GM18526 (cell line): Measurements from ENCODE around the gene SLC39A2.

ENCODE experiments used
- POLR2A ChIP-seq: IDR thresholded peaks from 3 replicates; pipeline ENCODE4 v1.6.1; 2011; ENCODE audit not compliant: insufficient read length; ENCODE audit errors: extremely low read depth

The SLC39A2 gene

DNA sequence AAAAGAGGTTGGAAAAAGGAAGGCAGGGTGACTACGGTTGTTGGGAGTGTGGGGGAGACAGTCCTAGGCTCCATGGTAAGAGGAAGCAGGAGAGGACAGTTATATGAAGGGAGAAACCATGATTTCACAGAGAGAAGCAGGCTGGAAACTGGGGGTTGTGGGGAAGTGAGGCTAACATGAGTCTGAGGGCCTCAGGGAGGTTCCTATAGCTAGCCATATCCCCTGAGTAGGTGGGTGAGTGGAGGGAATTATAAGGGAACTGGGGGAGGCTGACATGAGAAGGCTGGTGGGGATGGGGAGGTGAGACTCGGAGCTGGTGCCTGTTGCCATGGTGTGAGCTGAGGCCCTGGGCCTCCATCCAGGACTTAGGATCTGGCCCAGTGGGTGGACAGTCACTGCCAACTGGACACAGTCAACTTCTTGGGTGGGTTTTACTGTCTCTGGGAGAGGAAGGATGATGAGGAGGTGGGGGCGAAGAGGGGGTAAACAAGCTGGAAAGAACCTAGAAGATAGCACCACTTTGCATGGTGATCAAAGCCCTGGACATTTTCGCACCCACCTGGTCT lies 34.1 kb downstream of the SLC39A2 start:
- no peak for TF ChIP-seq POLR2A

DNA sequence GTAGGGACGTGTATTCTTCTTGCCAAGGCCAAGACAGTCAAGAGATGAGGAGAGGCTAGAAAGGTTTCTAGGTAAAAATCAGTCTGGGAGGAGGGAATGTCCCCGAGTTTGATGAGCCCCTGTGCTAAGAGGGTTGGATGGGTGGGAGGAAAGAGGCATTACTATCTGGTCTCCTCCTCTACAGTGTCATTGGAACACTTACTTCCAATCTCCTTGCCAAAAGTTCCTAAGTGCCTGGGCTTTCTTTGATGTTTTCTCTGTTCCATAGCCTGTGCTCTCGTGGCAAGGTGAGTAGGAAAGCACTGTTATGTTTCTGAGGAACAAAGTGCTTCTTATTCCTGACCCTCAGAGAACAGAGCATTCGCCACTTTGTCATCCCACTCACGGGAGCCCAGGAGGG lies 35.6 kb downstream of the SLC39A2 start, which contains the start of gene RNASE13:
RNASE13 (minus strand) TSS at position 101 of the 400 bp plus-strand sequence. CDS start 519 bp downstream, outside the sequence.
- TF ChIP-seq POLR2A, result no peak

DNA sequence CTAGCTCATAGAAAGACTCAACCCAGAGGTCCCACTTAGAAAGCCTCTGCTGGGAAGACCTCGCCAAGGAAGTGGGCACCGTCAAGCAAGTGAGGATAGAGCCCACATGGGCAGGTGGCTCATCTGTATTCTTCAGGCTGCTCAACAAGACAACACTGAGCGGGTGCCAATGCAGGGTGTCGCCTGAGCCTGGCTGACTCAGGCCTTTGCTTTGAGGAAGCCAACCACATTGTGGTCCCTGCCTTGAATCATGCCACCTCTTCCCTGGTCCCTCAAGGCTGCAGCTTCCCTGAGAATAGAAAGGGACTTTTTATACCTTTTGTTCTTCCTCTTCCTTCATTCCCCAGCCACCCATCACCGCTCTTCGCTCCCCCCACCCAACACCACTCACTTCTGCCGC lies 37.7 kb downstream of the SLC39A2 start:
- TF ChIP-seq POLR2A, result no peak

DNA sequence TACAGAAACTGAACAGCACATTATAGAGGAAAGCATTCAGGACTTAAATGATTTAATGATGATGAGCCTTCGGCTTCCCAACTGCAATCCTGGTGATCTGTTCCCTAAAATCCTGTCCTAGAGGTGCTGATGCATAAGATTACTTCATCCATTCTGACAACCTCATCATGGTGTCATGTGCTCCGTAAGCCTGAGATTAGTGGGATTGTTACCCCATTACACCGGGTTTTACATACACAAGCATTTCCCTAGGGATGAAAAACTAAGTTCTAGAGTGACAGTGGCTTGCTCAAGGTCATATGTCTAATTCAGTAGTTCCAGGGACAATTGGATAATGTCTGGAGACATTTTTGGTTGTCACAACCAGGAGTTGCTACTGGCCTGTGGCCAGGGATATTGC lies 38.1 kb downstream of the SLC39A2 start:
- TF ChIP-seq POLR2A, result no peak

DNA sequence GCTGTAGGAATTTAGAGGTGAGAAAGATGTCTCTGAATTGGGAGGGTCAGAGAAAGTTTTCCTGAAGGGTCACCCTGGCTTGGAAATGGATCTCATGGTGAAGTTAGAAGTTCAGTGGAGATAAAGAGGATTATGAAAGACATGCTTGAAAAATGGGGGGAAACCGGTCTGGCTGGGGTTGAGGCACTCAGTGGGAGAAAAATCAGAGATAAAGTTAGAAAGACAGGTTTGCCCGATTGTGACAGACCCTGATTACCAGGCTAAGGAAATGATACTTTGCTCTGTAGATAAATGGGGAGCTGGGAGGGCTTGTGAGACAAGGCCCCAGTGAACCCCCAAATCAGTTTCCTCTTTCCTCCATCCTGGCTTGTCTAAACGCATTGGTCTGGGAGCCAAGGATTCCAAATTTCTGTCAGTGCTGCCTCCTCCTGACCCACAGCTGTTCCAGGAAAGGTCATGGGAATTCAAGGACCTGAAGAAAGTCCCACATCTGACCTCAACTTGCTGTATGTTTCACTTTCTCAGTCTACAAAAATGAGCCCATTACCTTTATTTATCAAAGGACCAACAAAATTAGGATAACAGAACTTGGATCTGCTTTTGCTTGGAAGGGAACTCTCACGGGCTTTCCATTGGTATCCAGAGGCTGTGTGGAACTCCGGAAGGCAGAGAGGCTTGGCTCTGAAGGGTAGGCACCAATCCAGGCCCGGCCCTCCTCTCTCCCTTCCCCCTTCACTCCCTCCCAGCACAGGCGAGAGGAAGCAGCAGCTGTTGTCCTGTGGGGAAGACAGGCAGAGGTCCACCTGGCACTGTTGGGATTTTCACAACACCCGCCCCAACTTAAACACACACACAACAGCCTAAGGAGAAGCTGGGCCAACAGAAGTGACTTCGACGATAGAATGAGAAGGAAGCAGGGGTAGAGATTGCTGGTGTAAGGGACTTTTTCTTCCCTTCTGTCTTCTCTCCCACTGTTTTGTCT lies 39.6 kb downstream of the SLC39A2 start:
- no peak for TF ChIP-seq POLR2A

DNA sequence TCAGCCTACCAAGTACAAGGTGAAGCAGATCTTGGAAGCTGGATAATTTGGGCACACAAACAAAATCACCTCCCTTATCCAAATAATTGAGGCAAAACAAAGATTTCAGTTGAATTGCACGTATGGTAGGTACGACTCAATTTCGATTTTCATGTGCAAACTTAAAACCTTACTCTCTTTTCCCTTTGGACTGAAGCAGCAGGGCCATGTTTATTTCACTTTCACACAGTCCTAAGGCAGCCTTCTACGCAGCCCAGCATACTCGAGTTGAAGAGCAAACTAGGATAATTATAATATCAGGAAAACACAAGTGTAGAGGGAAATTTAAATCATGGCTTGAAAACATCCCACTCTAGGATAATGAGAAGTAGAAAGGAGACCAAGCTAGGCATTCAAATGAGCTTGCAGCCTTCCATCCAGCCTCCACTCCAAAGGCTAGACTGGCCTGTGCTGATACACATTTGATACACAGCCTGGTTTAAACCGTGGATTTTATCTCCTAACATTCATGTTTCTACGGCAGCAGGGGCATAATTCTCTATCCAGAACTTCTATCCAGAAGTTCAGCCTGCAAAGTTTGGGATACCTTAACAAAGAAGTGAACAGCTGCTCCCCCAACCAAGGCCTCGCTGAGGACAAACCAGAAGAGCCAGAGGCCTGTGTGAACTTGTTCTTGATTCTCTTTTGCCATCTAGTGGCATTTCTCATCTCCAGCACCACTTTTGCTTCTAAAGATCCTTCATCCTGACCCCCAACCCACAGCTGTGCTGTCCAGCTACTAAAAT lies 40.7 kb downstream of the SLC39A2 start:
- no peak for TF ChIP-seq POLR2A

DNA sequence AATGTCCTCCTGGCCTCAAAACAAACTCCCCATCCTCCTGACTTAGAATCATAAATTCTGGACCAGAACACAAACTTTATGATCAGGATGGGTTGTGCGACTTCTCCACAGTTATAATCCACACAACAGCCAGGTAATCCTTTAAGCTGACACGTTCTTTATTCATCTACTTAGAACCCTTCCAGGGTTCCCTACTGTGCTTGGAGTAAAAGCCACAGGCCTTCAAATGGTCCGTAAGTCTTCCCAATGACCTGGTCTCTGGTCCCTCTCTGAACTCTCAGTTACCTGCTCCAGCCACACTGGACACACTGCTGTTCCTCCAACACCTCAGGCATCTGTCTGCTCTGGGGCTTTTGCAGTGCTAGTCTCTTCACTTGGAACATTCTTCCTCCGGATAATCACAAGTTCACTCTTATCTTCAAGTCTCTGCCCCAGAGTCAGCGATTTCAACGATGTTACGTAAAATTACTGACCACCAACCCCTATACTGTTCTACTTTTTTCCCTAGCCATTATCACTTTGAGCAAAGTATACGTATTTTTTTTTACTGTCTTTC lies 41.4 kb downstream of the SLC39A2 start:
- TF ChIP-seq POLR2A, result no peak

DNA sequence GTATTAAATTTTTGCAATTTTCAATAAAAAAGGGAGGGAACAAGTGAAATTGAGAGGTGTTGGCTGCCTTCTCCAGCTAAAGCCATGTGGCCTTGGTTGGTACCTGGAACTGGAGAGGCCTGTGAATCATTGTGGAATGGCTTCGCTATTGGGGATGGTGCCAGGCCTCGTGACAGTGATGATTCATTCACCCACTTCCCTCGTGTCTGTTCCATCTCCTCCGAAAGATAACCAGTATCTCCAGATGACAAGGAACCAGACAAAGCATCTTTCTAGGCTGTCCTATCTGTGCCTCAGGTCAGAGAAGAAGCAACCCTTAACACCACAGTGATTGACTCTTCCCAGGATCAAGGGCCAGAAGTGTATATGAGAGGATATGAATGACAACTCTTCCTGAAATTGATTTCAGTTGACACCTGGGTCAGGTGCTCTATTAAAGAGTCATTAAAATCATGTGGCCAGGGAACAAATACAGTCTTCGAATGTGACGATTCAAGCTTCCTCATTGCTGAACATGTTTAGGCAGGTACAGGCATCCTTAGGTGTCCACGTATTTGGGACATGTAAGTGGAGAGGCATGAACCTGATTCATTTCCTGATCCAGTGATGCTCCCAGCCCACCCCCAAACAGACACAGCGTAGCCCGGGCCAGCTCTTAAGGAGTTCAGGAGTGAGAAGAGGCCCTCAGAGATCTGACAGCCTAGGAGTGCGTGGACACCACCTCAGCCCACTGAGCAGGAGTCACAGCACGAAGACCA lies 42.8 kb downstream of the SLC39A2 start, which contains the start of gene RNASE7:
RNASE7 (plus strand) TSS at position 687 of the 758 bp plus-strand sequence. CDS start 631 bp downstream, outside the sequence.
- TF ChIP-seq POLR2A, result no peak

DNA sequence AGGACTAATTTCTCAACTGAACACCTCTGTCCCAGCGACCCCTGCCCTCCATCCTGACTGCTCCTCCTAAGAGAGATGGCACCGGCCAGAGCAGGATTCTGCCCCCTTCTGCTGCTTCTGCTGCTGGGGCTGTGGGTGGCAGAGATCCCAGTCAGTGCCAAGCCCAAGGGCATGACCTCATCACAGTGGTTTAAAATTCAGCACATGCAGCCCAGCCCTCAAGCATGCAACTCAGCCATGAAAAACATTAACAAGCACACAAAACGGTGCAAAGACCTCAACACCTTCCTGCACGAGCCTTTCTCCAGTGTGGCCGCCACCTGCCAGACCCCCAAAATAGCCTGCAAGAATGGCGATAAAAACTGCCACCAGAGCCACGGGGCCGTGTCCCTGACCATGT lies 43.8 kb downstream of the SLC39A2 start:
- TF ChIP-seq POLR2A, result no peak

DNA sequence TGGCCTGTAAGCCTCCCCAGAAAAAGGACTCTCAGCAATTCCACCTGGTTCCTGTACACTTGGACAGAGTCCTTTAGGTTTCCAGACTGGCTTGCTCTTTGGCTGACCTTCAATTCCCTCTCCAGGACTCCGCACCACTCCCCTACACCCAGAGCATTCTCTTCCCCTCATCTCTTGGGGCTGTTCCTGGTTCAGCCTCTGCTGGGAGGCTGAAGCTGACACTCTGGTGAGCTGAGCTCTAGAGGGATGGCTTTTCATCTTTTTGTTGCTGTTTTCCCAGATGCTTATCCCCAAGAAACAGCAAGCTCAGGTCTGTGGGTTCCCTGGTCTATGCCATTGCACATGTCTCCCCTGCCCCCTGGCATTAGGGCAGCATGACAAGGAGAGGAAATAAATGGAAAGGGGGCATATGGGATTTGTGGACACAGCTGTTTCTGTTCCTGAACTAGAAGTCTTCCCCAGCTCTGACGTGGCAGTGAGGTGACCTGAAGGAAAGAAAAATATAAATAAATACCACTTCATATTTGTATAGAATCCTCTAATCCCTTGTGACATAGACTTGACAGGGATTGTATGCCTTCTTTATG lies 44.4 kb downstream of the SLC39A2 start:
- TF ChIP-seq POLR2A, result no peak

DNA sequence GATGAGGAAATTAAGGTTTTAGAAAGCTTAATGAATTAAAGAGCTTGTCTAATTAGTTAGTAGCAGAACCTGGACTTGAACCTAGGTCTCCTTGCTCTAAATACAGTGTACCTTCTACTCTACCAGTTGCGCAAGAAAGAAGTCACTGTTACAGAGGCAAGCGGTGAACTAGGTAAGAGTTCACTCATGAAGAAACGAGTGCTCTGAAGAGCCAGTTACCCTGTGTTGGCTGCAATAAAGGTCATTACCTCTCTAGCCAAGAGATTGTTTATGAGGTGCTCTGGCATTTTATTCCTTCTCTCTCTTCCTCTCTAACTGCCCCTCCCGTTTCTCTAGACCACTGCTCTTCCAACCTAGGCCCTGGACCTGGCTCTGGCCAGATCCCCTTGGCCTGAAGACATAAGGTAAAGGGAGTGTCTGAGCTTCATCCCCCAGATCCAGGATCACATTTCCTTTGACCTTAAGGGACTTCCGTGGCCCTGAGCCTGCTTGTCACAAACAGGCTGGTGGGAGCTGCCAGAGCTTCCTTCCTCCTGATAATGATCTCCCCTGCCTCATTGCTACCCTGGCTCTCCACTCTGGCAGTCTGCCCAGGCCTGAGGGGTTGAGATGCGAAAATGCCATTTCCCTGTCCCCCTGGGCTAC lies 45.0 kb downstream of the SLC39A2 start:
- no peak for TF ChIP-seq POLR2A

DNA sequence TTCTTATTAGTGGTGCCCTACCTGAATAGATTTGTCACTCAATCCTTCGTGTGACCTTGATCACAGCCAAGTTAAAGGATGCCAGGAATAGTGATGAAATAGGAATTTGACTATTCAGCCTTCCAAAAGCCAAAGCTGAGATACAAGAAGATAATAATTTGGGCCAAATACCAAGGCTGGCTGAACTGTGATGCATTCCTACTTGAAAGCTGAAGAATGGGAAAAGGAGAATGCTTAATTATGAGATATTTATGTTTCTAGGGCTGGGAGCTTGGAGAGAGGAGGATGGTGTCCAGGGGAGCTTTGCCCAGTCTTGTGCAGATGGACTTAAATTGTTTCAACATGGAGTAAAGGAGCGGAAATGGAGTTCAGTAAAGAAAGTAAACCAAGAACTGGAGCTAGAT lies 48.3 kb downstream of the SLC39A2 start:
- no peak for TF ChIP-seq POLR2A

DNA sequence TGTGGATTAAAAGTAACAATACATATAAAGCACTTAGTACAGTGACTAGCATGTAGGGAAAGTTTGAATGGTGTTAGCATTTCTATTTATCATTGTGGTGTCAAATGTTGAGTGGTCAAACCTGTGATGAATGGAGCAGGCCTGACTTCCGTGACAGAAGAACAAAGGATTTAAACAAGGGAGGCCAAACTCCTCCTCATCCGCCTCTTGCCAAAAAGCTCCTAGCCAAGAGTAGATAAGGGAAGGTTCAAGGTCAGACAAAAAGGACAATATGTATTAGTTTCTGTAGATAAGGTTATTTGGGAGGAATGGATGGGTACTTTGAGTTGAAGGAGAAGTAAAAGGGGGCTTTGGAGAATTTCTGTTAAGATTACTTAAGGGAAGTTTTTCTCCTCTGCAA lies 49.5 kb downstream of the SLC39A2 start:
- TF ChIP-seq POLR2A, result no peak

DNA sequence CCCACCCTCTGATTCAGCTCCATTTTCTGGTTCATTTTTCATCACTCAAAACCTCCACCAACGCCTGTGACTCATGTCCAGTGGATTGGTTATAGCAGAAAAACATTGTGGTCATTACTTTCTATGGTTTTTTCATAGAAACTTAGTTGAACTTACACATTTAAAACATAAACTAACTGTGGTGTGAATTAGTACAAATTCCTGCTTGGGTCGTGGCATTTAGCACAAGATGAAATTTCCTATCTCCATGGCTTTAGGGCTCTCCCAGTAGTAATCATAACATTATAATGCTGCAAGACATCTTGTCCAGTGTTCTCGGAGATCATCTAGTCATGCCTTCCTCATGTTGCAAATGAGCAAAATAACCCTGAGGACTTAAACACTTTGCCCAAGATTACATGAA lies 50.2 kb downstream of the SLC39A2 start:
- TF ChIP-seq POLR2A, result no peak
